Ishikawa (cell line): Measurements from ENCODE around the gene RALA.

Experiments
- CEBPB ChIP-seq: IDR thresholded peaks from 2 replicates; pipeline ENCODE4 v1.6.1; 2012
- CREB1 ChIP-seq: IDR thresholded peaks from 2 replicates; pipeline ENCODE4 v1.6.1; 2012; ENCODE audit warnings: low read depth
- EGR1 ChIP-seq: IDR thresholded peaks from 2 replicates; pipeline ENCODE4 v1.6.1; 2012
- EP300 ChIP-seq: IDR thresholded peaks from 2 replicates; pipeline ENCODE4 v1.6.1; 2012; ENCODE audit warnings: borderline replicate concordance
- FOXM1 ChIP-seq: IDR thresholded peaks from 2 replicates; pipeline ENCODE4 v1.6.1; 2012; ENCODE audit warnings: low read depth, borderline replicate concordance
- MAX ChIP-seq: IDR thresholded peaks from 2 replicates; pipeline ENCODE4 v1.6.1; 2012
- NFIC ChIP-seq: IDR thresholded peaks from 2 replicates; pipeline ENCODE4 v1.6.1; 2012
- RAD21 ChIP-seq: IDR thresholded peaks from 2 replicates; pipeline ENCODE4 v1.6.1; 2012; ENCODE audit warnings: low read depth
- REST ChIP-seq: IDR thresholded peaks from 2 replicates; pipeline ENCODE4 v1.6.1; 2012; ENCODE audit warnings: low read depth, mild to moderate bottlenecking
- TAF1 ChIP-seq: IDR thresholded peaks from 2 replicates; pipeline ENCODE4 v1.6.1; 2012; ENCODE audit warnings: low read depth, mild to moderate bottlenecking
- TCF12 ChIP-seq: IDR thresholded peaks from 2 replicates; pipeline ENCODE4 v1.6.1; 2012; ENCODE audit warnings: low read depth
- TEAD4 ChIP-seq: IDR thresholded peaks from 2 replicates; pipeline ENCODE4 v1.6.1; 2012
- YY1 ChIP-seq: IDR thresholded peaks from 2 replicates; pipeline ENCODE4 v1.6.1; 2012; ENCODE audit warnings: low read depth
- ZBTB7A ChIP-seq: IDR thresholded peaks from 2 replicates; pipeline ENCODE4 v1.6.1; 2012; ENCODE audit warnings: low read depth
- TF ChIP-seq, protein P1 (sequence below): IDR thresholded peaks from 2 replicates; pipeline ENCODE4 v1.6.1; 2012

The RALA gene

DNA sequence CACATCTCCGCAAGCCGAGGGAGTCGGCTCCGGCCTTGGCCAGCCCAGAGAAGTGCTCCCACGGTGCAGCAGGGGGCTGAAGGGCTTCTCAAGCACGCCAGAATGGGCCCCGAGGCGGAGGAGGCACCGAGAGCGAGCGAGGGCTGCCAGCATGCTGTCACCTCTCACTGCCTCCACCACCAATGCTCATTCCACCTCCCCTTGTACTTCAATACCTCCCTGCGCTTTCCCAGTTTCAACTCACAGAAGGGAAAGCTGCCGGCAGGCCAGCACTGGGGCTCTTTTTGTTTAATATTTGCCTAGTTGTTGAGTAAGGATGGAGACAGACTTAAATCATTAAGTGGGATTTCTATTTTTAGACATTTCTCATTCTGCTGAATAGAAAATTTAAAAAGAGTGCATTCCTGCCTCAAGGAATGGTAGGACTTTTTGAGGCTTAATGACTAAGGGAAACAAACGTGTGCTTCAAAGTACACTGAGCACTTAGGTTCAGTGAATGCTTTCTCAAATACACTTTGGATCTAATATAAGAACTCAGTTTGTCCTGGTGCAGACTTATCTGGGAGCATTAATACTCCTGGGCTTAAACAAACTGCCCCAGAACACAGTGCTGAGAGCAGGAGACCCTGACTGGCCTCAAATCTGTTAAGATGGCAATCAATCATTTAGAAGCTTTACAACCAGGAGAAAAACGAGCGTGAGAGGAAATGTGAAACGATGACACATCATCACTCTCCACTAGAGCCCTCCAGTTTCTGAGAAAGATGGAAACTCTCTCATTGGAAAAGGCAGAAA is 131.2 kb downstream of the RALA start:
- TF ChIP-seq REST, result no peak
- TF ChIP-seq EP300, result no peak
- no peak for TF ChIP-seq CREB1
- TF ChIP-seq TEAD4, result no peak
- TF ChIP-seq EGR1, result no peak
- no peak for TF ChIP-seq CEBPB
- TF ChIP-seq, protein P1, sequence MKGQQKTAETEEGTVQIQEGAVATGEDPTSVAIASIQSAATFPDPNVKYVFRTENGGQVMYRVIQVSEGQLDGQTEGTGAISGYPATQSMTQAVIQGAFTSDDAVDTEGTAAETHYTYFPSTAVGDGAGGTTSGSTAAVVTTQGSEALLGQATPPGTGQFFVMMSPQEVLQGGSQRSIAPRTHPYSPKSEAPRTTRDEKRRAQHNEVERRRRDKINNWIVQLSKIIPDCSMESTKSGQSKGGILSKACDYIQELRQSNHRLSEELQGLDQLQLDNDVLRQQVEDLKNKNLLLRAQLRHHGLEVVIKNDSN, result no peak
- TF ChIP-seq NFIC, result no peak
- TF ChIP-seq MAX, result no peak
- TF ChIP-seq FOXM1, result no peak
- TF ChIP-seq YY1, result no peak
- no peak for TF ChIP-seq ZBTB7A
- TF ChIP-seq TAF1, result no peak
- no peak for TF ChIP-seq RAD21
- no peak for TF ChIP-seq TCF12

- TF ChIP-seq MAX (no peak), CREB1 (no peak), CEBPB (no peak), REST (no peak), EGR1 (no peak), TCF12 (no peak)
These were observed 134.2 kb downstream of the RALA start for GRCh38 chr7:39757604-39758003.
